Testis (tissue), 3 donors: ENCODE results near the gene TANC2. TPM values are rescaled to one million over a fixed set of nuclear protein-coding genes. Genes with fewer than 3 reads are reported as not detected.

ENCODE experiments used
- DNase-seq: peaks from one replicate; pipeline ENCODE4 v3.0.0-alpha.2; 2019
- H3K27ac ChIP-seq, 2 donors: fragments of 200-600 bp; sonication (generic); one replicate each; pipeline ENCODE4 v1.5.1; 2019
- H3K27me3 ChIP-seq: fragments of 200-600 bp; sonication (generic); one replicate; pipeline ENCODE4 v1.5.1; 2019
- H3K36me3 ChIP-seq: fragments of 200-600 bp; sonication (generic); one replicate; pipeline ENCODE4 v1.5.1; 2017; ENCODE audit warnings: low read depth; ENCODE audit errors: missing control alignments
- H3K4me1 ChIP-seq: fragments of 200-600 bp; sonication (generic); one replicate; pipeline ENCODE4 v1.5.1; 2019
- H3K4me3 ChIP-seq, 2 donors: fragments of 200-600 bp; sonication (generic); one replicate each; pipeline ENCODE4 v1.5.1; 2017 to 2019
- H3K9me3 ChIP-seq: fragments of 200-600 bp; sonication (generic); one replicate; pipeline ENCODE4 v1.5.1; 2017
- POLR2A ChIP-seq: fragments of 450-650 bp; IDR thresholded peaks from one replicate; pipeline ENCODE4 v1.6.1; 2017; ENCODE audit warnings: antibody characterized with exemption, mild to moderate bottlenecking, moderate library complexity
- WGBS, 2 donors: methylation state at CpG; one replicate each; pipeline ENCODE4 v1.1.5; 2018; 5-methylcytosine and 5-hydroxymethylcytosine counted together
- intact Hi-C: fragments of 100-400 bp; cut with DNase I; formaldehyde crosslinking; loops from one replicate; pipeline ENCODE4 v1.15.1; 2023; ENCODE audit warnings: low total_unique reads
- polyA plus RNA-seq: library from polyadenylated mRNA; stranded (reverse); fragments of 350-450 nt; fragmentation: Illumina TruSeq; extraction: RNeasy Lipid Tissue Mini Kit (QIAGEN cat#74804); gene quantifications from one replicate; pipeline ENCODE4 v1.2.3, GENCODE V29; 2014; ENCODE audit warnings: low read depth, low replicate concordance; ENCODE audit not compliant: insufficient read depth
- total RNA-seq, 2 donors: library from RNA; depleted of rRNA; stranded (reverse); fragments of >200 nt; gene quantifications; one replicate each; pipeline ENCODE4 v1.2.3, GENCODE V29; 2016
- TF ChIP-seq, protein P1 (sequence below), 3 experiments: fragments of 450-650 bp in 2 of 3; fragments of 200-600 bp in 1 of 3; sonication (generic) in 1 of 3; IDR thresholded peaks; one replicate each; pipeline ENCODE4 v1.5.1; 2016 to 2019; ENCODE audit warnings: antibody characterized with exemption in 3 of 3, mild to moderate bottlenecking in 2 of 3, moderate library complexity in 1 of 3

The TANC2 gene
- total and polyA plus RNA-seq, 3 donors from 2014 or later: 53.2 to 219 (median 163) TPM

- H3K27me3 ChIP-seq: no peaks in the 10 kb centered on the region
- WGBS, 2 donors: 11 to 12% methylated on average over 4 of the region's 4 CpGs
- H3K27ac ChIP-seq: peak overlapping the region; percentile 74 to 89
- no peak for TF ChIP-seq POLR2A
- TF ChIP-seq, protein P1, sequence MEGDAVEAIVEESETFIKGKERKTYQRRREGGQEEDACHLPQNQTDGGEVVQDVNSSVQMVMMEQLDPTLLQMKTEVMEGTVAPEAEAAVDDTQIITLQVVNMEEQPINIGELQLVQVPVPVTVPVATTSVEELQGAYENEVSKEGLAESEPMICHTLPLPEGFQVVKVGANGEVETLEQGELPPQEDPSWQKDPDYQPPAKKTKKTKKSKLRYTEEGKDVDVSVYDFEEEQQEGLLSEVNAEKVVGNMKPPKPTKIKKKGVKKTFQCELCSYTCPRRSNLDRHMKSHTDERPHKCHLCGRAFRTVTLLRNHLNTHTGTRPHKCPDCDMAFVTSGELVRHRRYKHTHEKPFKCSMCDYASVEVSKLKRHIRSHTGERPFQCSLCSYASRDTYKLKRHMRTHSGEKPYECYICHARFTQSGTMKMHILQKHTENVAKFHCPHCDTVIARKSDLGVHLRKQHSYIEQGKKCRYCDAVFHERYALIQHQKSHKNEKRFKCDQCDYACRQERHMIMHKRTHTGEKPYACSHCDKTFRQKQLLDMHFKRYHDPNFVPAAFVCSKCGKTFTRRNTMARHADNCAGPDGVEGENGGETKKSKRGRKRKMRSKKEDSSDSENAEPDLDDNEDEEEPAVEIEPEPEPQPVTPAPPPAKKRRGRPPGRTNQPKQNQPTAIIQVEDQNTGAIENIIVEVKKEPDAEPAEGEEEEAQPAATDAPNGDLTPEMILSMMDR (IDR thresholded peaks at IDR 0.05): no peak
- peak overlapping the region; percentile 81 to 91 for H3K4me3 ChIP-seq
- H3K36me3 ChIP-seq: no peaks in the 10 kb centered on the region
- intact Hi-C loops: loop anchor here (5.0 kb wide), 1 partner anchor 265 kb away; no protein-coding TSS in a partner anchor
- H3K9me3 ChIP-seq: no peaks in the 10 kb centered on the region
- peaks cover 8% of the 10 kb centered on the region for H3K4me1 ChIP-seq
- DNase-seq: no peak
These were observed 1.1 kb downstream of the TANC2 start for GRCh38 chr17:62967205-62967529.

DNA sequence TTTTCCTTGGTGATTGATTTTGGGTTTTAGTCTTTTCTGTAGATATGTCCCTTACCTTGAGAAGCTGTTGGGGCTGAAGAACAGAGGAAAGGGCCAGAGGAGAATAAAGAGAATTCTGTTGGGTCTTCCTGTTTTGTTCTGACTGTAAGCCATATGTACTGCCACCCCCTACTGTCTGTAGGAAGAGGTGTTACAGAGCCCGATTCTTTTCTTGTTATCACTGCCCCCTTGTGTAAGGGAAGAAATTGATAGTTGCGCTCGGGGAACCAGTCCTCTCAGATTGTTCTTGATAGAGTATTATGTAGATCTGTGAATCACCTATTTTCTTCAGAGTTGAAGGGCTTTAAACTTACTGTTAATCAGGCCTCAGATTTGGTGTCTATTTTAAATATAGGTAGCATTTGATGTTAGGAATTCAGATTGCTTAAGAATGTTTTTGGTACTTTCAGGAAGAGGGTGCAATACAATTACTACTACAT lies 2.4 kb downstream of the TANC2 start:
- 4% methylated on average over 3 of the region's 3 CpGs for WGBS, 2 donors
- TF ChIP-seq, protein P1 (IDR thresholded peaks at IDR 0.05): peak; percentile 69 to 93 (median 87)
- TF ChIP-seq POLR2A: no peak
- Histone ChIP-seq H3K4me3 (no peak overlapping the region), H3K4me1 (peaks cover 8% of the 10 kb centered on the region), H3K27me3 (no peaks in the 10 kb centered on the region), H3K36me3 (no peaks in the 10 kb centered on the region), H3K27ac (no peak overlapping the region), H3K9me3 (no peaks in the 10 kb centered on the region)
- intact Hi-C loops: loop anchor here (5.0 kb wide), 1 partner anchor 266 kb away; no protein-coding TSS in a partner anchor
- peak; percentile 72 for DNase-seq

DNA sequence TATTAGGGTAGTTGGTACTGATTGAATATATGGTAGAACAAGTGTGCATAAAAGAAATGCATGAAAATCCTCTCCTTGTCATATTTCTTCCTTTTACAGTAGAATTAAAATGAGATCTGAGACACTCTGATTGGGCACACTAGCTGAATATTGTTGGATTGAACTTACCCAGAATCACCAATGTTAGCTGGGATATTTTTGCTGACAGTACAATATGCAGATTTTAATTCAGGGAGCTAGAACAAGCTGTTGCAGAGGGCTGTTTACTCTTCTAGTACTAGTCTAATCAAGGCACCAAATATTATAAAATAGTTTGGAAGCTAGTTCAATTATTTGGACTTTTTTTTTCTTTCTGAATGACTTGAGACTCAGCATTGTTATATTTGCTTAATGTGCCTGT lies 4.6 kb downstream of the TANC2 start:
- Histone ChIP-seq H3K36me3 (no peaks in the 10 kb centered on the region), H3K4me1 (peaks cover 8% of the 10 kb centered on the region), H3K4me3 (no peak overlapping the region), H3K27me3 (no peaks in the 10 kb centered on the region), H3K27ac (no peak overlapping the region), H3K9me3 (no peaks in the 10 kb centered on the region)
- intact Hi-C loops: no loop called here
- no peak for DNase-seq
- TF ChIP-seq POLR2A: no peak
- TF ChIP-seq, protein P1 (IDR thresholded peaks at IDR 0.05): no peak

- H3K36me3 ChIP-seq: no peaks in the 10 kb centered on the region
- no peak for TF ChIP-seq POLR2A
- TF ChIP-seq, protein P1 (IDR thresholded peaks at IDR 0.05): no peak
- intact Hi-C loops: no loop called here
- H3K27ac ChIP-seq: no peak overlapping the region
- H3K9me3 ChIP-seq: no peaks in the 10 kb centered on the region
- DNase-seq: no peak
- no peaks in the 10 kb centered on the region for H3K27me3 ChIP-seq
- H3K4me1 ChIP-seq: peaks cover 8% of the 10 kb centered on the region
- H3K4me3 ChIP-seq: no peak overlapping the region
- WGBS, 2 donors: 85 to 87% methylated on average over 4 of the region's 4 CpGs
These were observed 5.8 kb downstream of the TANC2 start for GRCh38 chr17:62971853-62972252.

DNA sequence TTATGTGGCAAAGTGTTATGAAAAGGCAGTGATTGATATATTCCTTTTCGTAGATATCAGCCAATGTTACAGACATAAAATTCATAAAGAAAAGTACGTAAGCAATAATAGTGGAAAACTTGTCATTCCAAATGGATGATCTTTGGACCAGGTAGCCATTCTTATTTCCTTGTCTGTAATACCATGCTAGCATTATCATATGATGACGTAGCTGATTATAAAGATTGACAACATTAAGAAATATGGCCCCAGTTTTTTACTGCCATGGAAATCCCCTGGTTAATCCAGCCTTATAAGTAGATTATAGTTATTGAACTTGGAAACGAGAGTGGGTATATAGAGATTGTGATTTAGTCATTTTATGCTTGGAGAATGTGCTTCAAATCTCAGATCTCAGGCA lies 8.8 kb downstream of the TANC2 start:
- H3K27me3 ChIP-seq: no peaks in the 10 kb centered on the region
- TF ChIP-seq, protein P1 (IDR thresholded peaks at IDR 0.05): no peak
- TF ChIP-seq POLR2A: no peak
- intact Hi-C loops: no loop called here
- H3K4me3 ChIP-seq: no peak overlapping the region
- no peaks in the 10 kb centered on the region for H3K9me3 ChIP-seq
- WGBS, 2 donors: 75 to 81% methylated on average over 4 of the region's 4 CpGs
- H3K27ac ChIP-seq: no peak overlapping the region
- no peaks in the 10 kb centered on the region for H3K36me3 ChIP-seq
- no peaks in the 10 kb centered on the region for H3K4me1 ChIP-seq
- no peak for DNase-seq
